ENCODE results near the gene PITX2.

- TF ChIP-seq CTCF (IDR thresholded peaks at IDR 0.05) (peak in 1 of 3 experiments; percentile 19), EP300 (IDR thresholded peaks at IDR 0.05) (no peak), POLR2AphosphoS5 (IDR thresholded peaks at IDR 0.05) (no peak)
These were observed 33.6 kb downstream of the PITX2 start for GRCh38 chr4:110589297-110589696.
